ENCODE results near the gene TRPM3.

Gene TRPM3

GRCh38 chr9:70554881-70555280, 566.5 kb downstream of the TRPM3 start:
- no peak for DNase-seq (ENCODE audit: low read depth)

DNA sequence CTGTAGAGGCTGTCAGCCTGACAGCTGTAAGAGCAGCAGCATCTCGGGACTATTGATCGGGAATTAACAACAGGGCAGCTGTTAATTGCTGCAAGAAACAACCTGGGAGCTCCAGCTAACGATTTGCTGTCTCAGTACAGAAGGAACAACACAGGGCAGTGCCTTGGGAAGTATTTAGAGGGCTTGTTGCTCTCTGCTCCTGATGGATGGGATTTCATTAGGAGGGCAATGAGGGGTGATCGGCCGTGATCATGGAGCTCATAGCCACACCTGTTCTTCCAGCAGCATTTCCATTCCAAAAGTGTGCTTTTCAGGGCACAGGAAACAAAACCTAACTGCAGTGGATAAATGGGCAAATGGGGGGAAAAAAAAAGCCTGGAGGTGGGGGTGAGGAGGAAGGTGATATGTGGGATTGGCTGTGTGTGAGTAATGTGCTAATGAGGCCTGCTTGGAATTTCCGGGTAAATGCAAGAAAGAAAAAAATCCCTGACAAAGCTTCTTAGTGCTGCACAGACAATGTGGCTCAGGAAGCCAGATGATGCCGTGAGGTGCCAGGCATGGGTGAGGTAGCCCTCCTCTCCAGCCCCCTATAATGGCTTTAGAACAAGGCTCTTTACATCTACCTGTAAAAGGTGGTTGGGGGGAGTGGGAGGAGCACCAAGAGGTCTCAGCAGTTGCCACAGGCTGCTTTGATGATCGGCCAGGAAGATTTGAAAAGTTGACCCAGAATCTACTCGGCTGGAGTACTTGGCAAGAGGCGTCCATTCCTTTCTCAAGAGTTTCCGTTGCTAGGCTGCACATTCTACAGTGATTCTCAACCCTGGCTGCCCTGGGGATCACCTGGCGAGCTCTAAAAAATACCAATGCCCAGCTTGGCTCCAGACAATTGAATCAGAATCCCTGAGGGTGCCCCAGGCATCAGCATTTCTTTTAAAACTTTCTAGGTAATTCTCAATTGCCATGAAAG, 567.4 kb downstream of the TRPM3 start:
- DNase-seq (ENCODE audit: low read depth): no peak

DNA sequence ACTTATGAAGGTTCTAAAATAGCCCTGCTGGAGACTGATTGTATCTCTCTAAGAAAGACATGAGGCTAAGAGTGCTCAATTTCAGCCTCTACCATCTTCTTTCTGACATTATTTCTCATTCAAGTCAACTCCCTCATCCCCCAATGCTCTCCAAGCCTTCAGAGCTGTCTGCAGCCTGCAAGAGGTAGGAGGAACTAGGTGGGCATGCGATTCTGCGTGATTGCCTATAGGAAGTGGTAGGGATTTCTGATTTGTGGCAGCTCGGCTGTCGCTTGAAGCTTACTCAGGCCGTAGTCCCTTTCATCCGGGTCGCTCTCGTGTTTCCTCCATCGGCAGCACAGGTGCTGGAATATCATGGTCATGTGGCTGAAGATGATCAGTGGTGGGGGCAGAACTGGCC, 568.9 kb downstream of the TRPM3 start:
- no peak for DNase-seq (ENCODE audit: low read depth)

DNA sequence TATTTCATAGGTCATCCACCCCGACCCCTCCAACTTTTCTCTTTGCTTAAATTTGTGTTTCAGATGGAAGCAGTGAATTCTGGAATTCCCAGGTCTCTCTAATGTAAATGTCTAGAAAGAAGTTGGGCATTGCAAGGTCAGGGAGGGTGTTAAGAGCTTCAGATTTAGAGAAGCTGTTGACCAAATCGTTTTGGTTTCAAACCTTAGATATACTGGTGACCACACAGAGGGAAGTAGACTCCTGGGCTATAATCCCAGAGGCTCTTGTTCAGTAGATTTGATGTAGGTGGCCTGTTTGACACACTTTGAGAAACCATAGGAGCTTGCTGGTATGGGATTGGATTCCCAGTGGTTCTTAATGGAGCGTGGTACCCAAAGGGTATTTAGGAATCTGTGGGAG, 569.6 kb downstream of the TRPM3 start:
- no peak for DNase-seq (ENCODE audit: low read depth)

GRCh38 chr9:70551396-70551795, 570.0 kb downstream of the TRPM3 start:
- no peak for DNase-seq (ENCODE audit: low read depth)

DNA sequence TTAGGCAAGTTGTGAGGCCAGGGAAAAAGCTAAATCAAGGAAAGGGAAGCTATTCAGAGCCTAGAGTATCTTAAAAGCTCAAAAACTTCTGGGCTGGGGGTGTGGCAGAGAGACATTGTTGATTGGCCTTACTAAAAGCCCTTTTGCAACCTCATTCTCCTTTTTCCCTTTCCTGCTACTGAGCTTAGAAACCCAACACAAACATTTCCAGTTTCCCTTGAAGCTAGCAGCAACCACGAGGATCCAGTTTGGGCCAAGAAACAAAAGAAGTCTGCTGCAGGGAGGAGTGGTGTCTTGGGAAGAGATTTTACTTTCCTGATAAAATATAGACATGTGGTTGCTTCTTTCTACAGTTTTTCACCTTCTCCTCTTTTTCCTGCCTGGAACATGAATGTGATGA, 571.5 kb downstream of the TRPM3 start:
- no peak for DNase-seq (ENCODE audit: low read depth)

DNA sequence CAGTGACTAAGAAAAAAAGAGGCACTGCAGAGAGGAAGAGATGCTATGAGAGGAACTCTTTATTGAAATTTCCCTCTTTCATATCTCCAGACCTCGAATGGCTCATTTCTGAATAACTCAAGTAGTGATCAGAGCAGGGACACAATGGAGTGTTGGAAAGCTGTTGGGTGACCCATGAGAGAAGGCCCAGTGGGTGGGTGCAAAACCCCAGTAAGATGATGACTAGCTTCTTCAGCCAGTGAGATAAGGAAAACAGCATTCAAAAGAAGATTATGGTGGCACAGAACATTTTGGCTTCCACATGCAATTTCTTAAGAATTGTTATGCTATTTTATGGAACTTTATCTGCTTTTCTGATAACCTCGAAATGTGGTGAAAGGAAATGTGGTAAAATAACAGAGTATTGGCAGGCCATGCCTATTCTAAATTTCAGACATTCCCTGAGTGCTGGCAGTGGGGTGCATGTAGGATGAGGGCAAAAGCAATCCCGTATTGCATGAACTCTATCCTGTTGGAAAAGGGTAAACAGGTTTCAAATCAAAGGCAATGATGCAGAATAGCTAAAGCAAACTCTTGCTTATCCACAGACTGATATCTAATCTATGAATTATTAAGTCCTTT, 579.0 kb downstream of the TRPM3 start:
- DNase-seq (ENCODE audit: low read depth): no peak

DNA sequence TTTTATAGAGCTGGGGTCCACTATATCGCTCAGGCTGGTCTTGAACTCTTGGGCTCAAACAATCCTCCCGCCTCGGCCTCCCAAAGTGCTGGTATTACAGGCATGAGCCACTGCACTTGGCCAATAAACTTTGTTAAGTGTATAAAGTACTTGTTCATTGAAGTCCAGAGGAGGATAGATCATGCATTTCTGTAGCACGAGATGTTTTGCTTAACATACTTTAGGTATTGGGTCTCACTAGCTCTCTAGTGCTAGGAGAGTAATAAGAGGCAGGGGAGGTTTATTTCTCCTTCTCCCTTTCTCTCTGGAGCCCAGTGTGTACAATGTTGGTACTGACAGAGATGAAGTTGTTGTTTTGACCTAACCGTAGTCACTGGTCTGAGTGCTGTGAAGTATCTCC, 581.4 kb downstream of the TRPM3 start:
- no peak for DNase-seq (ENCODE audit: low read depth)

- DNase-seq (ENCODE audit: low read depth): no peak
These were observed 581.9 kb downstream of the TRPM3 start for GRCh38 chr9:70539526-70539925.

DNA sequence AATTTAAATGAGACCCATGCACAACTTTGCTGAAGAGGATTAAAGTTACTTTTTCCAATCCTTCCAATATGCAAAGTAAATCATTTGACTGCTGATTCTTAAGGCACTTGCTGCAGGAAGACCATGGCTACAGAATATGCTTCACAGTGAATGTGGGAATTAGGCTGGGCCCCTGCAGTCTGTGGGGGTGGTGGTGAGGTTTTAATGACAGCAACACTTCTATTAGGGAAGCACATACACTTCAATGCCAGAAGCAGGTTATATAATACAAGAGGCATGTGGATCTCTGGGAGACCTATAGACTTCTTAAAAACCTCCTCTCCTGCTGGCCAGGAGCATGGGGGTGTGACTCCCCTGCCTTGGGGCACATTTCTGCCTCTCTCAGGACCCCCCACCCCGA, 582.4 kb downstream of the TRPM3 start:
- DNase-seq (ENCODE audit: low read depth): no peak

- DNase-seq (ENCODE audit: low read depth): no peak
These were observed 584.3 kb downstream of the TRPM3 start for GRCh38 chr9:70537084-70537483.

GRCh38 chr9:70535546-70536323, 585.7 kb downstream of the TRPM3 start:
- no peak for DNase-seq (ENCODE audit: low read depth)

DNA sequence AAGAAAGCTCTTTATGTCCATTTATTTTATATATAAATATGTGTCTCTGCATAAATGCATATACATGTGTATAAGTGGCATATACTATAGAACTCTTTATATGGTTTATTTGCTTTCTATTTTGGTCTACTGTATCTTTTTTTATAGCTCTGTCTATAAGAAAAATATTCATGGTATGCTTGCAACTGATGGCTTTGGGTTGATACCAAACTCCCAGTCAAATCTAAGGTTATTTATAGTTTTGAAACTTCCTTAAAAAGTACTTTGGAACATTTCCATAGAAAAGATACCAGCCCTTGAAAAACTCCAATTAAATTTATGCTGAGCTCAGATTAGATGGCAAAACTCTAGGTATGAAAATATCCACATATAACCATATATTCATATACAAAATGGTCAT, 587.0 kb downstream of the TRPM3 start:
- no peak for DNase-seq (ENCODE audit: low read depth)

- no peak for DNase-seq (ENCODE audit: low read depth)
These were observed 587.4 kb downstream of the TRPM3 start for GRCh38 chr9:70534061-70534460.

DNA sequence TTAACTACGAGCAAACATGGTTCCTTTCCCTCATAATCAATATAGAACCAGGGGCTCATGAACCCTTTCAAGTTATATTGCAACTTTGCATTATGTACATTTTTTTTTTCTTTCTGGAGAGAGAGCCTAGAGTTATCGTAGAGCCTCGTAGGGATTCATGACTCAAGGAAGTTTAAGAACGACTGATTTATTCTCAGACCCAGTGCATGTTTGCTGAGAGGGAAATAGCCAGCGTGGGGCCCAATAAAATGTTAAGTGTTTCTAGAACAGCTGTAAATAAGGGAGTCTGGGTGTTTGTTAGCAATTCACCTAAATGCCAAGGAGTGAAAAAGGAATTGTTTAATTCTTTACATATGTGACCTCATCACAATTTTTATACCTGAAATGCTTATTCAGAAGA, 587.9 kb downstream of the TRPM3 start:
- no peak for DNase-seq (ENCODE audit: low read depth)

DNA sequence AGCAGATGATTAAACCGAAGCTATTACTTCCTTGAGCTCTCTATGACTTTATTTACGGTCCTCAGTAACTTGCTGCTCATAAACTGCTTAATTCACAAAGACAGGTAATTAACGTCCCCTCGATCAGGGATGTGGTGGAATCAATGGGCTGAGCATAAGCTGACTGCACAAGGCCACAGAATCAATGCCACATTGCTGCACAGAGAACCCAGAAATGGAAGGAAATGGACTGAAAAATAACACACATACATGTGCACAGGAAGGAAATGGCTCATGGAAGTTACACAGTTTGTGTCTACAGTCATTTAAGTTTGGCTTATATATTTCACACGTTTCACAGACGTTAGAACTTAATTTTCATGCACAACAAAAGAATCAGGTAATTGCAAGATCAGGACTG, 588.7 kb downstream of the TRPM3 start:
- DNase-seq (ENCODE audit: low read depth): no peak

- no peak for DNase-seq (ENCODE audit: low read depth)
These were observed 590.1 kb downstream of the TRPM3 start for GRCh38 chr9:70531311-70531710.

DNA sequence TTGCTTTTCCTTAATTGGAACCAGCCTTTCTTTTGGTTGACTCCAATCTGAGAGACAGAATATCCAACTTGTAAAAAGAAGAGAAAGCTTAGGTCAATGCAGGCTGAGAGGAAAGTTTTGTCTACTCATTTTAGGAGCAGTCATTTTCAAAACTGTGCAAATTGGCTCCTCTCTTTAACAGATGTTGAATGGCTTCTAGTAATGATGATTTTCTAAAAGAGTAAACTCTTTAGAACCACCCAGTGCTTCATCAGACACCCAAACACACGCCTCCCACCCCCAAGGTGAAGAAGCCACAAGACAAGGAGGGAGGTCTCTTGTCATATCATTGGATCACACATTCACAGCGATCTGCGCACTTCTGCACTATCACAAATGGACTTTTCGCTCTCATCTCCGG, 590.7 kb downstream of the TRPM3 start:
- DNase-seq (ENCODE audit: low read depth): no peak

DNA sequence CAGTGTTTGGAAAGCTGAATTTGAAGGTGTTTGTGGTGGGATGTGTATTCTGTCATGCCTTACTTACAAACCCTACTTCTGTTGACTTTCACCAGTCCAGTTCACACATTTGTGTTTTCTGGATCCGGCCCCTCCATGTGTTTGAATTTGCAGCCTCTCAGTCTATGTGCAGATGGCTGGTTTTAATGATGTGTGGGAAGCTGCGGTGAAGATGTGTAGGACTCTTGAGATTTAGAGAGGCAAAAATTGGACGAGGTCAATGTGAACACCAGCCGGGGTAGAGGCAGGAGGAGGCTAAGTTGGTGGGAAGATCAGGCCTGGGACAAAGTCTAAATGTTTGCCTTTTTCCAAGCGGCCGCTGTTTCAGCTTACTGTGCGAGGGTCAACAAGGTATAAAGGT, 591.6 kb downstream of the TRPM3 start:
- DNase-seq (ENCODE audit: low read depth): no peak

DNA sequence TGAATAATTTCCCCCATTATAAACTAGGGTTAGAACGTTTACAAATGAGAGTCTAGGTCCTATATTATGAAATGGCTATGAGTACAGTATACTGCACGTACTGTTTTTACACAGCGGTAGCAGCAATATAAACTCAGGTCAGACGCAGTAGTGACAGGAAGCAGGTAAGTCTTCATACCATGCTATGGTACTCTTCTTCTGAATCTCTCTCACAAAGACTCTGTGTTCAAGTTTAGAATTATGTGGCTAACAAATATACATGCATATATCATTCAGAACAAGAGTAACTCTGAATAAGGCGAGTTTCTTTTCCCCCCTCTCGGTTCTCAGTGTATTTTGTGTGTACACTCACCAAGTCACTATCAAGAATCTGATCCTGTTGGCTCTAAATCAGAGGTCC, 592.0 kb downstream of the TRPM3 start:
- no peak for DNase-seq (ENCODE audit: low read depth)

DNA sequence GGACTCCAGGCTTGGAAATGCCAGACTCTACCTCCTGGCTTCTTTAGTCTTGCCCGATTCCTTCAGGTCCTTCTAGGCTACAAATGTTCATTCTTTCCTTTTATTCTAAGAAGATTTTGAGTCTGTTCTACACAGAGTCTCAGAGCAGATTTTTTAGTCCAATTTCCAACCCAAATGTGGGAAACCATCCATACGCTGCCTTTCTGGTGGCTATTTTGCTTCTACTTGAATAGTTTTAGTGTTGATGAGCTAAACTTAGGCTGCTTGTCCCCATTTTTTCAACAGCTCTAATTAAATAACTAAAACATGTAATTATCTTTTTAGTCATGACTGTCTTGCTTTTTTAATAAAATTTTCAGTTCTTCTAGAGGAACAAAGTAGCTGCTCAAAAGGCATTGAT, 594.5 kb downstream of the TRPM3 start:
- no peak for DNase-seq (ENCODE audit: low read depth)

GRCh38 chr9:70525519-70525918, 595.9 kb downstream of the TRPM3 start:
- no peak for DNase-seq (ENCODE audit: low read depth)
